Transverse colon (tissue), 3 donors: Measurements from ENCODE around the gene CCBE1.

ENCODE experiments used
- EP300 ChIP-seq: sonication (generic); formaldehyde crosslinking; IDR thresholded peaks from one replicate; pipeline ENCODE4 v1.6.1; 2017; ENCODE audit warnings: antibody characterized with exemption, low read depth
- POLR2A ChIP-seq: fragments of 450-650 bp; IDR thresholded peaks from one replicate; pipeline ENCODE4 v1.6.1; 2016; ENCODE audit warnings: antibody characterized with exemption, mild to moderate bottlenecking, moderate library complexity
- TF ChIP-seq, protein P1 (sequence below), 5 experiments: fragments of 200-600 bp in 3 of 5; fragments of 450-650 bp in 2 of 5; sonication (generic) in 3 of 5; IDR thresholded peaks; 1 replicate in 2 of 5; 2 replicates in 3 of 5; pipeline ENCODE4 v1.5.1; 2016 to 2017; ENCODE audit warnings: antibody characterized with exemption in 5 of 5, inconsistent platforms in 3 of 5, mild to moderate bottlenecking in 2 of 5, moderate library complexity in 1 of 5

DNA sequence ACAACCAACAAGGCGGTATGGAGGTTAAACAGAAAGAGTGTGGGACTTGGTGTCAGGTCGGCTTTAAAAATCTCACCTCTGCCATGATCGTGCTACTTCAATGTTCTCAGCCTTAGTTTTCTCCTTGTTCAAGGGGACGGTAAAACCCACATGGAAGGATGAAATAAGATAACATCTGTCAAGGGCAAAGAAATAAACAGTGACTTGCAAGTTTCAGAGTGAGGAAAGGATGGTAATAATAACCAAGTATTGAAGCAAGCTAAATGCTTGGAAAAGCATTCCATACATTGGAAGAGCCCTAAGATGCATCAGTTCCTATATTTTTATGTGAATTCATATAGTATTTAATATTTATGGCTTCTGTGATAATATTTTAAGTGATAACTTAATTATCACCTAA lies 308.4 kb downstream of the CCBE1 start:
- TF ChIP-seq, protein P1, sequence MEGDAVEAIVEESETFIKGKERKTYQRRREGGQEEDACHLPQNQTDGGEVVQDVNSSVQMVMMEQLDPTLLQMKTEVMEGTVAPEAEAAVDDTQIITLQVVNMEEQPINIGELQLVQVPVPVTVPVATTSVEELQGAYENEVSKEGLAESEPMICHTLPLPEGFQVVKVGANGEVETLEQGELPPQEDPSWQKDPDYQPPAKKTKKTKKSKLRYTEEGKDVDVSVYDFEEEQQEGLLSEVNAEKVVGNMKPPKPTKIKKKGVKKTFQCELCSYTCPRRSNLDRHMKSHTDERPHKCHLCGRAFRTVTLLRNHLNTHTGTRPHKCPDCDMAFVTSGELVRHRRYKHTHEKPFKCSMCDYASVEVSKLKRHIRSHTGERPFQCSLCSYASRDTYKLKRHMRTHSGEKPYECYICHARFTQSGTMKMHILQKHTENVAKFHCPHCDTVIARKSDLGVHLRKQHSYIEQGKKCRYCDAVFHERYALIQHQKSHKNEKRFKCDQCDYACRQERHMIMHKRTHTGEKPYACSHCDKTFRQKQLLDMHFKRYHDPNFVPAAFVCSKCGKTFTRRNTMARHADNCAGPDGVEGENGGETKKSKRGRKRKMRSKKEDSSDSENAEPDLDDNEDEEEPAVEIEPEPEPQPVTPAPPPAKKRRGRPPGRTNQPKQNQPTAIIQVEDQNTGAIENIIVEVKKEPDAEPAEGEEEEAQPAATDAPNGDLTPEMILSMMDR (IDR thresholded peaks at IDR 0.05), result no peak
- TF ChIP-seq POLR2A (no peak), EP300 (no peak)
